ENCODE results near the gene SMAGP.
"Not testable (repeated sequence)": the region's sequence is repeated elsewhere in the genome, so short reads cannot be mapped to it uniquely, and the experiment has no call there.

Gene SMAGP

DNA sequence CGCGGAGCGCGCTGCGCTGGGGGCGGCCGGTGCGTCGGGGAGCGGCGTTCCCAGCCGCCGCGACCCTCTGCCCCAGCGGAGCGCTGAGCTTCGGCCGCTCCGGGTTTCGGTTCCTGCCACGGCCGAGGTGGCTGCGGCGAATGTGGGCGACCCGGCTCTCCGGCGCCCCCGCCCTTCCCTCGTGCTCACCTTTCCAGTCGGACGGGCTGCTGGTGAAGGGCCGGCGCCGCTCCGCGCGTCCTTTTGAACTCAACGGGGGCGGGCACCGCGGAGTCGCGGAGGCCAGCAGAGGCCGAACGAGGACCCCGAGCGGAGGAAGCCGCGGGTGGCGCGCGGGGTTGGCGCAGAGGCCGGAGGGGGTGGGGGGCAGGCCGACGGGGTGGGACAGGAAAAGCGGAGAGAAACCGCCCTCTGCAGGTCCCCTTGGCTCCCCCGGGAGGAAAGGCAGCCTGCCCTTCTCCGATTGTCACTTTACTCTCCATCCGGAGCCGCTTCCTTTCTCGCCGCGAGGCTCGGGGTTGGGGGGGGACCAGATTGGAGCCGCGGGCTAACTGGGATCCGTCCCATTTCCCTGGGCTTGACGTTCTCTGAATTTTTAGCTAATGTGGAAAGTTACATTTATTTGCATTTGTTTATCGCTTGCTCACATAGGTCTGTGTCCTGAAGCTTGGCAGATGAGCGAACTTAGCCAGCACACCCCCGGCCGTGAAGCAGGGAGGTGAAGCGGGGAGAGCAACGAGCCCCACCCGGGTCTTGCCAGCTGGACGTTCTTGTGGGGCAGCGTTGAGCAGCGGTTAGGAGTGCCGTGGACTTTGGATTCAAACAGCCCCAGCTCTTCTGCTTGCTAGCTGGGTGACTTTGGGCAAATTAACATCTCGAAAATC, at the start of gene SMAGP:
TSS of gene SMAGP (minus strand) at position 349 of the 884 bp plus-strand sequence. CDS start 1,137 bp downstream, outside the sequence.
- no peak for TF ChIP-seq POLR2A (IDR thresholded peaks at IDR 0.05; ENCODE audit: extremely low read depth, insufficient read length)
- peak within 1 kb of the TSS; percentile 65 for H3K4me3 ChIP-seq (ENCODE audit: low read depth, low read length)
- DNase-seq (ENCODE audit: low read depth), result peak; percentile 73

DNA sequence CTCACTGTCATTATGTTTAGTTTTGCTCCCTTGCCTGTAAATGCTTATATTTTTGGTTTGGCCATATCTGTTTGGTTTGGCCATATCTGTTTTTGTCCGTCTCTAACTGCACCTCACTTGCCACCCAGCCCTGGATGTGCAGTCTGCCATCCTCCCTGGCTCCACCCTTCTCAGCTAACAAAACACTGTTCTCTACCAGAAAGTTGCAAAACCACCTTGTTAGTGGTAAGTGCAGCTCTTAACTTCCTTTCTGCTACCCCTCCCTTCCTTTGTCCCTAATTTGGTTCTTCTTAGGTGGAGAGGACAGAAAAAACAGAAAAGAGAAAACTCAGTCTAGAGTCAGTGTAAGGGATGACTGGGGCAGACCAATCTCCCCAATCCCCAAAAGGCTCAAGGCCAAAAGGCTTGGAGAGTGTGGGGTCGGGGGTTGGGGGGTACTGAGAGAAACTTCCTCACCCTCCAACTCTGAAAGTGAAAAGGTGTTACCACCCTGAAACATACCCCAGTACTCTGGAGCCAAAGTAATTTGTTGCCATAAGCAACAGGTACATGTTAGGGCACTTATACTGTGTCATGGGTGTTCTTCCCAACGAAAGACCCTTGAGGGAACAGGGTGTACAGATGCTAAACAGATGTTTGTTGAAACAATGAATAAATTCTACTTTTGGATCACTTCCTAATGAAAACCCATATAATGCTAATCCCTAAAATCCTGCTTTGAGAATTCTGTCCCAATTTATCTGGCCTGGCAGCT, 48.8 kb upstream of the SMAGP start:
- TF ChIP-seq, protein P1, sequence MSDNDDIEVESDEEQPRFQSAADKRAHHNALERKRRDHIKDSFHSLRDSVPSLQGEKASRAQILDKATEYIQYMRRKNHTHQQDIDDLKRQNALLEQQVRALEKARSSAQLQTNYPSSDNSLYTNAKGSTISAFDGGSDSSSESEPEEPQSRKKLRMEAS (IDR thresholded peaks at IDR 0.05; ENCODE audit: low read depth, low read length), result peak; percentile 41; the same call in 1 of the 2 replicates
- TF ChIP-seq, protein P2, sequence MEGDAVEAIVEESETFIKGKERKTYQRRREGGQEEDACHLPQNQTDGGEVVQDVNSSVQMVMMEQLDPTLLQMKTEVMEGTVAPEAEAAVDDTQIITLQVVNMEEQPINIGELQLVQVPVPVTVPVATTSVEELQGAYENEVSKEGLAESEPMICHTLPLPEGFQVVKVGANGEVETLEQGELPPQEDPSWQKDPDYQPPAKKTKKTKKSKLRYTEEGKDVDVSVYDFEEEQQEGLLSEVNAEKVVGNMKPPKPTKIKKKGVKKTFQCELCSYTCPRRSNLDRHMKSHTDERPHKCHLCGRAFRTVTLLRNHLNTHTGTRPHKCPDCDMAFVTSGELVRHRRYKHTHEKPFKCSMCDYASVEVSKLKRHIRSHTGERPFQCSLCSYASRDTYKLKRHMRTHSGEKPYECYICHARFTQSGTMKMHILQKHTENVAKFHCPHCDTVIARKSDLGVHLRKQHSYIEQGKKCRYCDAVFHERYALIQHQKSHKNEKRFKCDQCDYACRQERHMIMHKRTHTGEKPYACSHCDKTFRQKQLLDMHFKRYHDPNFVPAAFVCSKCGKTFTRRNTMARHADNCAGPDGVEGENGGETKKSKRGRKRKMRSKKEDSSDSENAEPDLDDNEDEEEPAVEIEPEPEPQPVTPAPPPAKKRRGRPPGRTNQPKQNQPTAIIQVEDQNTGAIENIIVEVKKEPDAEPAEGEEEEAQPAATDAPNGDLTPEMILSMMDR (IDR thresholded peaks at IDR 0.05; ENCODE audit: low read depth, low read length), result no peak
- peak; percentile 42; the same call in 1 of the 2 replicates for TF ChIP-seq MYC (IDR thresholded peaks at IDR 0.05; ENCODE audit: low read depth, low read length)
- DNase-seq (ENCODE audit: low read depth), result peak; percentile 95
- peak overlapping the region; percentile 40 for H3K4me3 ChIP-seq (ENCODE audit: low read depth, low read length)

DNA sequence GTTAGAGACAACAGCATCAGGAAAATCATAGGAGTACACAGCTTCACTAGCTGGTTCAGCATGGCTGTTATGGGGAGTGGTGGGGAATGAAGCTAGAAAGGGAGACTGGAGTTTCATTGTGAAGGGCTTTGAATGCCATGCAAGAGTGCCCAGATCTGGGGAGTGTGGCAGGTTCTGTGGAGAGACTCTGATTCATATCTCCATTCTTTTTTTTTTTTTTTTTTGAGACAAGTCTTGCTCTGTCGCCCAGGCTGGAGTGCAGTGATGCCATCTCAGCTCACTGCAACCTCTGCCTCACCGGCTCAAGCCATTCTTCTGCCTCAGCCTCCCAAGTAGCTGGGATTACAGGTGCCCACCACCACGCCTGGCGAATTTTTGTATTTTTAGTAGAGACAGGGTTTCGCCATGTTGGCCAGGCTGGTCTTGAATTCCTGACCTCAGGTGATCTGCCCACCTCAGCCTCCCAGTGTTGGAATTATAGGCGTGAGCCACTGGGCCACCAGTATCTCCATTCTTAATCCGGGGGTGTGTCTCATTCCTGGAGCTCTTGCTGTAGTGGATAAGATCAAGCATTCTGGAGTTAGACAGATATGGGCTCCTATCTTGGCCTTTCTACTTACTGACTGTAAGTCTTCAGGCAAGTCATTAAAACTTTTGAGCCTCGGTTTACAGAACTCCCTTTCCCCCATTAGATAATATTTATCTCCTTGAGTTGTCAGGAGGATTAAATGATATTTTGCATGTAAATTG, 48.0 kb upstream of the SMAGP start:
- DNase-seq (ENCODE audit: low read depth), result not testable (repeated sequence)

GRCh38 chr12:51311389-51311788, 41.2 kb upstream of the SMAGP start:
- DNase-seq (ENCODE audit: low read depth), result no peak
- H3K4me3 ChIP-seq (ENCODE audit: low read depth, low read length), result no peak overlapping the region
- TF ChIP-seq POLR2A (IDR thresholded peaks at IDR 0.05; ENCODE audit: extremely low read depth, insufficient read length) (no peak), MYC (IDR thresholded peaks at IDR 0.05; ENCODE audit: low read depth, low read length) (no peak)
- TF ChIP-seq, protein P2 (IDR thresholded peaks at IDR 0.05; ENCODE audit: low read depth, low read length), result no peak
- TF ChIP-seq, protein P1 (IDR thresholded peaks at IDR 0.05; ENCODE audit: low read depth, low read length), result no peak

More for the DNA sequence above, 48.0 kb upstream of the SMAGP start:
- peak overlapping the region; percentile 40 for H3K4me3 ChIP-seq (ENCODE audit: low read depth, low read length)

- TF ChIP-seq POLR2A (IDR thresholded peaks at IDR 0.05; ENCODE audit: extremely low read depth, insufficient read length), result no peak
- TF ChIP-seq MYC (IDR thresholded peaks at IDR 0.05; ENCODE audit: low read depth, low read length), result no peak
- TF ChIP-seq, protein P2 (IDR thresholded peaks at IDR 0.05; ENCODE audit: low read depth, low read length), result no peak
- TF ChIP-seq, protein P1 (IDR thresholded peaks at IDR 0.05; ENCODE audit: low read depth, low read length), result no peak
- DNase-seq (ENCODE audit: low read depth), result no peak
- H3K4me3 ChIP-seq (ENCODE audit: low read depth, low read length), result no peak overlapping the region
Observed at GRCh38 chr12:51307655-51308593, 37.7 kb upstream of the SMAGP start.

DNA sequence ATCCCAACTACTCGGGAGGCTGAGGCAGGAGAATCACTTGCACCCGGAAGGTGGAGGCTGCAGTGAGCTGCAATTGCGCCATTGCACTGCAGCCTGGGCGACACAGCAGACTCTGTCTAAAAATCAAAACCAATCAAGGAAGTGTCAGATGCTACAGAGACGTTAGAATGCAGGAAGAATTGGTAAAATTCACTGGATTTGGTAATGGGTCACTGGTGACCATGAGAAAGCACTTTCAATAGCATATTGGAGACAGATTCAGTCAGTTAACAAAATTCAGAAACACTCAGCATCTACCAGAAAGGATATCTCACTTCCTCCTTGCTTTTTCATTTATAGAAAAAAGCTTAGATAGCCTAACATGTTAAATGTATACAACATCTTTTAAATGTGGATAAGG, 36.3 kb upstream of the SMAGP start:
- no peak for DNase-seq (ENCODE audit: low read depth)
- TF ChIP-seq, protein P2 (IDR thresholded peaks at IDR 0.05; ENCODE audit: low read depth, low read length), result no peak
- TF ChIP-seq, protein P1 (IDR thresholded peaks at IDR 0.05; ENCODE audit: low read depth, low read length), result no peak
- TF ChIP-seq POLR2A (IDR thresholded peaks at IDR 0.05; ENCODE audit: extremely low read depth, insufficient read length) (no peak), MYC (IDR thresholded peaks at IDR 0.05; ENCODE audit: low read depth, low read length) (no peak)
- no peak overlapping the region for H3K4me3 ChIP-seq (ENCODE audit: low read depth, low read length)

GRCh38 chr12:51300768-51301167, 30.6 kb upstream of the SMAGP start:
- not testable (repeated sequence) for H3K4me3 ChIP-seq (ENCODE audit: low read depth, low read length); DNase-seq (ENCODE audit: low read depth)

Data from NB4 (cell line).